OCI-LY7 (cell line): ENCODE data around the gene ADAM23. TPM values are rescaled to one million over a fixed set of nuclear protein-coding genes. Genes with fewer than 3 reads are reported as not detected.

Source experiments
- BruUV-seq: library from RNA; stranded (reverse); fragments of 400-500 nt; replicated peaks from 2 replicates; lab custom pipeline; 2021; lab: Mats Ljungman, UMichigan
- CTCF ChIA-PET: fragments of 300-600 bp; sonication (Branson Sonifier 250); formaldehyde crosslinking; loops from one replicate; lab custom pipeline; 2022; ENCODE audit warnings: antibody characterized with exemption; ENCODE audit not compliant: unreplicated experiment; lab: Charles Lee
- POLR2A ChIA-PET: fragments of 300-600 bp; sonication (Branson Sonifier 250); formaldehyde crosslinking; loops from one replicate; lab custom pipeline; 2022; ENCODE audit warnings: antibody characterized with exemption; lab: Charles Lee
- DNase-seq: peaks from one replicate; pipeline ENCODE4 v3.0.0-alpha.2; 2015; ENCODE audit warnings: low spot score
- H2AFZ ChIP-seq: fragments of 200-600 bp; sonication (generic), shearing (Covaris generic); 2 replicates; pipeline ENCODE4 v1.6.1; 2014; ENCODE audit warnings: mild to moderate bottlenecking, antibody characterized with exemption, low read length, moderate library complexity
- H3K27ac ChIP-seq: fragments of 200-600 bp; sonication (generic); 2 replicates; pipeline ENCODE4 v1.5.1; 2014; ENCODE audit warnings: mixed run types, low read depth, mild to moderate bottlenecking, moderate library complexity, low read length, inconsistent platforms; ENCODE audit not compliant: poor library complexity, severe bottlenecking
- H3K36me3 ChIP-seq: fragments of 200-600 bp; sonication (generic); 2 replicates; pipeline ENCODE4 v1.6.1; 2014; ENCODE audit warnings: mild to moderate bottlenecking, antibody characterized with exemption, low read length, moderate library complexity, mixed read lengths; ENCODE audit not compliant: insufficient read depth
- H3K4me1 ChIP-seq: fragments of 200-600 bp; sonication (generic); 2 replicates; pipeline ENCODE4 v1.5.1; 2014; ENCODE audit warnings: mild to moderate bottlenecking, low read length; ENCODE audit not compliant: insufficient read depth, poor library complexity, severe bottlenecking
- H3K4me2 ChIP-seq: fragments of 200-600 bp; sonication (generic); 2 replicates; pipeline ENCODE4 v1.6.1; 2014; ENCODE audit warnings: mild to moderate bottlenecking, low read length
- H3K4me3 ChIP-seq: fragments of 200-600 bp; sonication (generic); 2 replicates; pipeline ENCODE4 v1.5.1; 2014; ENCODE audit warnings: mild to moderate bottlenecking, low read depth, low read length; ENCODE audit not compliant: poor library complexity, severe bottlenecking
- H3K79me2 ChIP-seq: fragments of 200-600 bp; sonication (generic); 2 replicates; pipeline ENCODE4 v1.6.1; 2016; ENCODE audit warnings: low read depth, mild to moderate bottlenecking, low read length, moderate library complexity, mixed read lengths; ENCODE audit not compliant: insufficient read depth
- H3K9me2 ChIP-seq: fragments of 200-600 bp; sonication (generic); 2 replicates; pipeline ENCODE4 v1.6.1; 2016; ENCODE audit warnings: mild to moderate bottlenecking, low read length, mixed read lengths; ENCODE audit not compliant: insufficient read depth
- H3K9me3 ChIP-seq: fragments of 200-600 bp; sonication (generic); 2 replicates; pipeline ENCODE4 v1.6.1; 2014; ENCODE audit warnings: mild to moderate bottlenecking, mixed run types, low read length, mixed read lengths
- H4K20me1 ChIP-seq: fragments of 200-600 bp; sonication (generic); 2 replicates; pipeline ENCODE4 v1.6.1; 2014; ENCODE audit warnings: mild to moderate bottlenecking, antibody characterized with exemption, low read length, moderate library complexity, mixed read lengths; ENCODE audit not compliant: insufficient read depth
- EZH2phosphoT487 ChIP-seq: fragments of 200-600 bp; sonication (generic); IDR thresholded peaks from 2 replicates; pipeline ENCODE4 v1.6.1; 2018; ENCODE audit warnings: low read depth, borderline replicate concordance, mild to moderate bottlenecking, mixed run types, antibody characterized with exemption, low read length, moderate library complexity, mixed read lengths
- intact Hi-C: fragments of 100-400 bp; cut with micrococcal nuclease; formaldehyde crosslinking; loops from one replicate; pipeline ENCODE4 v1.10.0; 2022; ENCODE audit not compliant: unreplicated experiment
- total RNA-seq, 2 experiments: library from RNA; depleted of rRNA in 1 of 2; stranded (reverse); fragments of >200 nt in 1 of 2; shearing (Covaris generic) in 1 of 2; gene quantifications; 2 replicates each; pipeline ENCODE4 v1.2.3, GENCODE V29; 2014 to 2022
- TF ChIP-seq, protein P1 (sequence below): fragments of 200-600 bp; sonication (generic); conservative IDR thresholded peaks from 2 replicates; pipeline ENCODE4 v1.5.1; 2014; ENCODE audit warnings: mild to moderate bottlenecking, antibody characterized with exemption, low read length, moderate library complexity, mixed read lengths

The ADAM23 gene
- total RNA-seq, 2 experiments from 2014 or later: 0.53 TPM; not detected in 1

DNA sequence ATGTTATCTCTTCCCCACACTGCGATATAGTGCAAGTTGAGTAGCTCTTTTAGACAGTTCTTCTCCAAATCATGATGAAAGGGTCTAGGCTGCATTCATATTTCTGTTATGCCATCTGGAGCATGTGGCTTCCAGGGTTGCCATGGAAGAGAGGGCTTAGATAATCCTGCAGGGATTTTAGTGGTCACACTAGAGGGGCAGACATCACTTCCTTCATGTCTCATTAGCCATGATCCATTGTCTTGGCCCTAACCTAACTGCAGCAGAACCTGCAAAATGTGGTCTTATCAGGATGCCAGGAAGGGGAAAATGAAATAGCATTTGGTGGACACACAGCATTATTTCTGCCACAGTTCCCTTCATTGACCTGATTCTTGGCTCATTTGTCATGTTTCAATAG is 83.1 kb downstream of the ADAM23 start:
- intact Hi-C loops: no loop called here
- Histone ChIP-seq H4K20me1 (no peaks in the 10 kb centered on the region), H3K4me1 (no peaks in the 10 kb centered on the region), H3K79me2 (no peaks in the 10 kb centered on the region), H3K9me3 (no peaks in the 10 kb centered on the region), H3K9me2 (no peaks in the 10 kb centered on the region), H3K36me3 (no peaks in the 10 kb centered on the region), H3K4me3 (no peak overlapping the region), H3K27ac (no peak overlapping the region), H3K4me2 (no peak overlapping the region), H2AFZ (no peak overlapping the region)
- DNase-seq: no peak
- no TSS peak for BruUV-seq
- POLR2A ChIA-PET: no interaction called here
- TF ChIP-seq, protein P1, sequence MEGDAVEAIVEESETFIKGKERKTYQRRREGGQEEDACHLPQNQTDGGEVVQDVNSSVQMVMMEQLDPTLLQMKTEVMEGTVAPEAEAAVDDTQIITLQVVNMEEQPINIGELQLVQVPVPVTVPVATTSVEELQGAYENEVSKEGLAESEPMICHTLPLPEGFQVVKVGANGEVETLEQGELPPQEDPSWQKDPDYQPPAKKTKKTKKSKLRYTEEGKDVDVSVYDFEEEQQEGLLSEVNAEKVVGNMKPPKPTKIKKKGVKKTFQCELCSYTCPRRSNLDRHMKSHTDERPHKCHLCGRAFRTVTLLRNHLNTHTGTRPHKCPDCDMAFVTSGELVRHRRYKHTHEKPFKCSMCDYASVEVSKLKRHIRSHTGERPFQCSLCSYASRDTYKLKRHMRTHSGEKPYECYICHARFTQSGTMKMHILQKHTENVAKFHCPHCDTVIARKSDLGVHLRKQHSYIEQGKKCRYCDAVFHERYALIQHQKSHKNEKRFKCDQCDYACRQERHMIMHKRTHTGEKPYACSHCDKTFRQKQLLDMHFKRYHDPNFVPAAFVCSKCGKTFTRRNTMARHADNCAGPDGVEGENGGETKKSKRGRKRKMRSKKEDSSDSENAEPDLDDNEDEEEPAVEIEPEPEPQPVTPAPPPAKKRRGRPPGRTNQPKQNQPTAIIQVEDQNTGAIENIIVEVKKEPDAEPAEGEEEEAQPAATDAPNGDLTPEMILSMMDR: no peak
- no peak for TF ChIP-seq EZH2phosphoT487
- CTCF ChIA-PET: no interaction called here

DNA sequence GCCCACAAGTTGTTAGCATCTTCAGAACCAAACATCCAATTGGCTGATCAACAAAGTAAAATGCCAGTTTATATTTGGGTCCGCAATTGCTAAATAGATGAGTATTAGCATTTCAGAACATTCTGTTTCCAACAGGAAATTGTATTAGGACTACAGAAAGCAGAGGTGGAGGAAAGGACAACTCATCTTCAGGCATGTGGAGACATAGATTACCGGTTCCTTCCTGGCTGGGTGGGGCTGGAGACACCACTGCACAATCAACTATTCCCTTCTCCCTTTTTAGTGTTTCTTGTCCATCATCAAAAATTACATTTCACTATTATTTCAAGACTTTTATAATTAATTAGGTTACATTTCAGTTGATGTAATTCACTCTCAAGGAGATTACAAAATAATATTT is 83.8 kb downstream of the ADAM23 start:
- TF ChIP-seq, protein P1: no peak
- no peak for TF ChIP-seq EZH2phosphoT487
- no peak overlapping the region for H3K4me3 ChIP-seq
- intact Hi-C loops: no loop called here
- no peak for DNase-seq
- H4K20me1 ChIP-seq: no peaks in the 10 kb centered on the region
- ChIA-PET POLR2A (no interaction called here), CTCF (no interaction called here)
- no peak overlapping the region for H3K27ac ChIP-seq
- no peaks in the 10 kb centered on the region for H3K79me2 ChIP-seq
- no peaks in the 10 kb centered on the region for H3K36me3 ChIP-seq
- H3K4me2 ChIP-seq: no peak overlapping the region
- no peaks in the 10 kb centered on the region for H3K9me2 ChIP-seq
- H2AFZ ChIP-seq: no peak overlapping the region
- no peaks in the 10 kb centered on the region for H3K9me3 ChIP-seq
- BruUV-seq: no TSS peak
- no peaks in the 10 kb centered on the region for H3K4me1 ChIP-seq

DNA sequence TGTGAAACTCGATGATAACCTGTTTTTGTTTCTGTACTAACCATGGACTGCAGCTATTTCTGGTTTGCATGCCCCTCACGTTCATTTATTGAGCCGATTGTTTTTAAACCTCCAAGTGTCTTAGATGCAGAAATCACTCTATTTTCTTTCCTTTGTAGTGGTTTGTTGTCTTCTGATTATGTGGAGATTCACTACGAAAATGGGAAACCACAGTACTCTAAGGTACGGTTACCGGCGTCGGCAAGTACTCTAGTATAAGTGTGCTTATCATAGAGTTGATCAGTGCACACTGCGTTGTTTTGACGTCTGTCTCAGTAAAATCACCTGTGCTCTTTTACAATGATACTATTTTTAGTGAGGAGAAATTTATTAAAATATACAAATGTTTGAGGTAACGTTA is 87.4 kb downstream of the ADAM23 start:
- CTCF ChIA-PET: no interaction called here
- H3K9me2 ChIP-seq: no peaks in the 10 kb centered on the region
- H3K9me3 ChIP-seq: no peaks in the 10 kb centered on the region
- no peaks in the 10 kb centered on the region for H4K20me1 ChIP-seq
- intact Hi-C loops: no loop called here
- H3K4me2 ChIP-seq: no peak overlapping the region
- H3K27ac ChIP-seq: no peak overlapping the region
- no TSS peak for BruUV-seq
- no peaks in the 10 kb centered on the region for H3K36me3 ChIP-seq
- DNase-seq: no peak
- no peaks in the 10 kb centered on the region for H3K4me1 ChIP-seq
- H3K4me3 ChIP-seq: no peak overlapping the region
- H2AFZ ChIP-seq: no peak overlapping the region
- TF ChIP-seq, protein P1: no peak
- no peak for TF ChIP-seq EZH2phosphoT487
- no peaks in the 10 kb centered on the region for H3K79me2 ChIP-seq
- POLR2A ChIA-PET: interaction anchor here (0.7 kb wide), 1 partner anchor 120 kb away, joined by 3 read pairs; no protein-coding TSS in a partner anchor
